ENCODE results near the gene NDUFB3.

The NDUFB3 gene

GRCh38 chr2:201128933-201129505, 57.2 kb downstream of the NDUFB3 start:
- DNase-seq (ENCODE audit: low spot score): no peak

GRCh38 chr2:201130524-201131186, 58.9 kb downstream of the NDUFB3 start:
- no peak for DNase-seq (ENCODE audit: low spot score)

- no peak for DNase-seq (ENCODE audit: low spot score)
Measured at GRCh38 chr2:201132518-201132917, 60.7 kb downstream of the NDUFB3 start.
